OCI-LY7 (cell line): ENCODE results near the gene DCLK1. TPM values are rescaled to one million over a fixed set of nuclear protein-coding genes. Genes with fewer than 3 reads are reported as not detected.

Experiments used
- BruUV-seq: library from RNA; stranded (reverse); fragments of 400-500 nt; replicated peaks from 2 replicates; lab custom pipeline; 2021; lab: Mats Ljungman, UMichigan
- CTCF ChIA-PET: fragments of 300-600 bp; sonication (Branson Sonifier 250); formaldehyde crosslinking; loops from one replicate; lab custom pipeline; 2022; ENCODE audit warnings: antibody characterized with exemption; ENCODE audit not compliant: unreplicated experiment; lab: Charles Lee
- POLR2A ChIA-PET: fragments of 300-600 bp; sonication (Branson Sonifier 250); formaldehyde crosslinking; loops from one replicate; lab custom pipeline; 2022; ENCODE audit warnings: antibody characterized with exemption; lab: Charles Lee
- DNase-seq: peaks from one replicate; pipeline ENCODE4 v3.0.0-alpha.2; 2015; ENCODE audit warnings: low spot score
- H2AFZ ChIP-seq: fragments of 200-600 bp; sonication (generic), shearing (Covaris generic); 2 replicates; pipeline ENCODE4 v1.6.1; 2014; ENCODE audit warnings: mild to moderate bottlenecking, antibody characterized with exemption, low read length, moderate library complexity
- H3K27ac ChIP-seq: fragments of 200-600 bp; sonication (generic); 2 replicates; pipeline ENCODE4 v1.5.1; 2014; ENCODE audit warnings: mixed run types, low read depth, mild to moderate bottlenecking, moderate library complexity, low read length, inconsistent platforms; ENCODE audit not compliant: poor library complexity, severe bottlenecking
- H3K36me3 ChIP-seq: fragments of 200-600 bp; sonication (generic); 2 replicates; pipeline ENCODE4 v1.6.1; 2014; ENCODE audit warnings: mild to moderate bottlenecking, antibody characterized with exemption, low read length, moderate library complexity, mixed read lengths; ENCODE audit not compliant: insufficient read depth
- H3K4me1 ChIP-seq: fragments of 200-600 bp; sonication (generic); 2 replicates; pipeline ENCODE4 v1.5.1; 2014; ENCODE audit warnings: mild to moderate bottlenecking, low read length; ENCODE audit not compliant: insufficient read depth, poor library complexity, severe bottlenecking
- H3K4me2 ChIP-seq: fragments of 200-600 bp; sonication (generic); 2 replicates; pipeline ENCODE4 v1.6.1; 2014; ENCODE audit warnings: mild to moderate bottlenecking, low read length
- H3K4me3 ChIP-seq: fragments of 200-600 bp; sonication (generic); 2 replicates; pipeline ENCODE4 v1.5.1; 2014; ENCODE audit warnings: mild to moderate bottlenecking, low read depth, low read length; ENCODE audit not compliant: poor library complexity, severe bottlenecking
- H3K79me2 ChIP-seq: fragments of 200-600 bp; sonication (generic); 2 replicates; pipeline ENCODE4 v1.6.1; 2016; ENCODE audit warnings: low read depth, mild to moderate bottlenecking, low read length, moderate library complexity, mixed read lengths; ENCODE audit not compliant: insufficient read depth
- H3K9me2 ChIP-seq: fragments of 200-600 bp; sonication (generic); 2 replicates; pipeline ENCODE4 v1.6.1; 2016; ENCODE audit warnings: mild to moderate bottlenecking, low read length, mixed read lengths; ENCODE audit not compliant: insufficient read depth
- H3K9me3 ChIP-seq: fragments of 200-600 bp; sonication (generic); 2 replicates; pipeline ENCODE4 v1.6.1; 2014; ENCODE audit warnings: mild to moderate bottlenecking, mixed run types, low read length, mixed read lengths
- H4K20me1 ChIP-seq: fragments of 200-600 bp; sonication (generic); 2 replicates; pipeline ENCODE4 v1.6.1; 2014; ENCODE audit warnings: mild to moderate bottlenecking, antibody characterized with exemption, low read length, moderate library complexity, mixed read lengths; ENCODE audit not compliant: insufficient read depth
- EZH2phosphoT487 ChIP-seq: fragments of 200-600 bp; sonication (generic); IDR thresholded peaks from 2 replicates; pipeline ENCODE4 v1.6.1; 2018; ENCODE audit warnings: low read depth, borderline replicate concordance, mild to moderate bottlenecking, mixed run types, antibody characterized with exemption, low read length, moderate library complexity, mixed read lengths
- intact Hi-C: fragments of 100-400 bp; cut with micrococcal nuclease; formaldehyde crosslinking; loops from one replicate; pipeline ENCODE4 v1.10.0; 2022; ENCODE audit not compliant: unreplicated experiment
- total RNA-seq, 2 experiments: library from RNA; depleted of rRNA in 1 of 2; stranded (reverse); fragments of >200 nt in 1 of 2; shearing (Covaris generic) in 1 of 2; gene quantifications; 2 replicates each; pipeline ENCODE4 v1.2.3, GENCODE V29; 2014 to 2022
- TF ChIP-seq, protein P1 (sequence below): fragments of 200-600 bp; sonication (generic); conservative IDR thresholded peaks from 2 replicates; pipeline ENCODE4 v1.5.1; 2014; ENCODE audit warnings: mild to moderate bottlenecking, antibody characterized with exemption, low read length, moderate library complexity, mixed read lengths

Gene DCLK1
- total RNA-seq, 2 experiments from 2014 or later: not detected

DNA sequence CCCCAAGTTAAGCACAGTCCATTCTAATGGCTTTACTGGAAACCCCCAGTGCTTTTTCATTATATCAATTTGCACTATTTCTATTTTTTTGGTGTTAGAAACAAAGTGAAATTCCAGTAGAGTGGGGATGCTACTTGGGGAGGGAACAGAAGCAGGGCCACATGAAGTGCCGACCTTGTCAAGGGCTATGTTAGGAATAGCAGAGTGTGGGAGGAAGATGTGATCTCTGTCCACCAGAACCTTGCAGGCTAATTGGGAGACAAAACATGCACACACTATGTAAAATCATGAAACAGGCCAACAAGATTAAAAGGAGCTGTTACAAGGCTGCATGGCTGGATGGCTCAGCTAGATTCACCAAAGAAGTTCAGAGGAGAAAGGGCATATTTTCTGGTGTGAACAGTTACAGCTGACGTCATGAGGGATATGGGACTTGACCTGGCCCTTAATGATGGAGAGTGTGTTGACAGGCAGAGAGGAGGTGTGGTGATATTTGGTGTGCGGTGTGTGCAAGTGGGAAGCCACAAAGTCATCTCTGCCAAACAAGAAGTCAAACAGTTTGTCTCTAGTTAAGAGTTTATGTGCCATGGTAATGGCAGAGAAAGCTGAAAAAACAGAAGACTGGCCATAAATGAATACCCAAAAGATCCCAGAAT is 336.3 kb downstream of the DCLK1 start:
- no peaks in the 10 kb centered on the region for H3K79me2 ChIP-seq
- no peaks in the 10 kb centered on the region for H4K20me1 ChIP-seq
- POLR2A ChIA-PET: interaction anchor here (0.7 kb wide), 1 partner anchor 473 kb away, joined by 3 read pairs; no protein-coding TSS in a partner anchor
- no peak overlapping the region for H3K27ac ChIP-seq
- H3K9me2 ChIP-seq: no peaks in the 10 kb centered on the region
- intact Hi-C loops: no loop called here
- no peak overlapping the region for H3K4me3 ChIP-seq
- TF ChIP-seq EZH2phosphoT487: no peak
- TF ChIP-seq, protein P1, sequence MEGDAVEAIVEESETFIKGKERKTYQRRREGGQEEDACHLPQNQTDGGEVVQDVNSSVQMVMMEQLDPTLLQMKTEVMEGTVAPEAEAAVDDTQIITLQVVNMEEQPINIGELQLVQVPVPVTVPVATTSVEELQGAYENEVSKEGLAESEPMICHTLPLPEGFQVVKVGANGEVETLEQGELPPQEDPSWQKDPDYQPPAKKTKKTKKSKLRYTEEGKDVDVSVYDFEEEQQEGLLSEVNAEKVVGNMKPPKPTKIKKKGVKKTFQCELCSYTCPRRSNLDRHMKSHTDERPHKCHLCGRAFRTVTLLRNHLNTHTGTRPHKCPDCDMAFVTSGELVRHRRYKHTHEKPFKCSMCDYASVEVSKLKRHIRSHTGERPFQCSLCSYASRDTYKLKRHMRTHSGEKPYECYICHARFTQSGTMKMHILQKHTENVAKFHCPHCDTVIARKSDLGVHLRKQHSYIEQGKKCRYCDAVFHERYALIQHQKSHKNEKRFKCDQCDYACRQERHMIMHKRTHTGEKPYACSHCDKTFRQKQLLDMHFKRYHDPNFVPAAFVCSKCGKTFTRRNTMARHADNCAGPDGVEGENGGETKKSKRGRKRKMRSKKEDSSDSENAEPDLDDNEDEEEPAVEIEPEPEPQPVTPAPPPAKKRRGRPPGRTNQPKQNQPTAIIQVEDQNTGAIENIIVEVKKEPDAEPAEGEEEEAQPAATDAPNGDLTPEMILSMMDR: no peak
- no peak overlapping the region for H2AFZ ChIP-seq
- no TSS peak for BruUV-seq
- no peaks in the 10 kb centered on the region for H3K4me1 ChIP-seq
- CTCF ChIA-PET: no interaction called here
- no peaks in the 10 kb centered on the region for H3K9me3 ChIP-seq
- no peak for DNase-seq
- H3K36me3 ChIP-seq: no peaks in the 10 kb centered on the region
- no peak overlapping the region for H3K4me2 ChIP-seq

- H3K4me2 ChIP-seq: no peak overlapping the region
- no peaks in the 10 kb centered on the region for H4K20me1 ChIP-seq
- no peaks in the 10 kb centered on the region for H3K36me3 ChIP-seq
- no peaks in the 10 kb centered on the region for H3K9me2 ChIP-seq
- no peak overlapping the region for H3K4me3 ChIP-seq
- H3K27ac ChIP-seq: no peak overlapping the region
- ChIA-PET CTCF (no interaction called here), POLR2A (no interaction called here)
- H2AFZ ChIP-seq: no peak overlapping the region
- H3K4me1 ChIP-seq: no peaks in the 10 kb centered on the region
- intact Hi-C loops: no loop called here
- H3K9me3 ChIP-seq: no peaks in the 10 kb centered on the region
- TF ChIP-seq, protein P1: no peak
- TF ChIP-seq EZH2phosphoT487: no peak
- no peaks in the 10 kb centered on the region for H3K79me2 ChIP-seq
- BruUV-seq: no TSS peak
- no peak for DNase-seq
Measured at GRCh38 chr13:35793823-35794222, 337.4 kb downstream of the DCLK1 start.

DNA sequence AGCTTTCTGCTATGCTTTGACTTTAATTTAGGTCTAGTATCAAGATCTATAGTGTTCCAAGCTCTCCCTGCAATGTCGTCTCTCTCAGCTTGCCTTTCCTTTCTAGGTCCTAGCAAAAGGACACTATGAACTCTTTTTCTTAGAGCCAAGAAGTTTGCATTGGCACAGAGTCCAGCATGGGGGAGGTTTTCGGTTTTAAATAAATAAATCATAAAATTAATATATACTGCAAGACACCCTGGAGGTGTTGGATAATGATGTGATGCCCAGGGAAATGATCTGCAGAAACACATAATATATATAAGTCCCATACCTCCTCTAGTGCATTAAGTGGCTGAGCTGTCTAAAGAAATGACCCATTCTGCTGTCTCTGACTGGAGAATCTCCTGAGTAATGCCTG is 338.3 kb downstream of the DCLK1 start:
- H3K9me3 ChIP-seq: no peaks in the 10 kb centered on the region
- POLR2A ChIA-PET: interaction anchor here (0.7 kb wide), 1 partner anchor 167 kb away, joined by 3 read pairs; no protein-coding TSS in a partner anchor

More for the DNA sequence above, 338.3 kb downstream of the DCLK1 start:
- TF ChIP-seq EZH2phosphoT487: no peak
- TF ChIP-seq, protein P1: no peak
- no peak for DNase-seq
- Histone ChIP-seq H3K79me2 (no peaks in the 10 kb centered on the region), H3K36me3 (no peaks in the 10 kb centered on the region), H3K9me2 (no peaks in the 10 kb centered on the region), H2AFZ (no peak overlapping the region), H3K4me3 (no peak overlapping the region), H3K4me2 (no peak overlapping the region), H3K4me1 (no peaks in the 10 kb centered on the region), H3K27ac (no peak overlapping the region), H4K20me1 (no peaks in the 10 kb centered on the region)
- intact Hi-C loops: no loop called here
- CTCF ChIA-PET: no interaction called here
- BruUV-seq: no TSS peak
